Right atrium auricular region (tissue), 2 donors: ENCODE measurements around the gene UNC45A. TPM values are rescaled to one million over a fixed set of nuclear protein-coding genes. Genes with fewer than 3 reads are reported as not detected.
"Not testable (repeated sequence)": the region's sequence is repeated elsewhere in the genome, so short reads cannot be mapped to it uniquely, and the experiment has no call there.

ENCODE experiments used
- DNase-seq: peaks from one replicate; pipeline ENCODE4 v3.0.0-alpha.2; 2019; ENCODE audit warnings: low spot score
- H3K27ac ChIP-seq, 2 donors: fragments of 200-600 bp; sonication (generic); 1 replicate in 1 of 2; 2 replicates in 1 of 2; pipeline ENCODE4 v1.5.1; 2016 to 2019
- H3K27me3 ChIP-seq, 2 donors: fragments of 200-600 bp; sonication (generic); one replicate each; pipeline versions ENCODE4 v1.5.1 to v1.6.0; 2017 to 2019
- H3K36me3 ChIP-seq: fragments of 200-600 bp; sonication (generic); one replicate; pipeline ENCODE4 v1.5.1; 2016
- H3K4me1 ChIP-seq, 2 donors: fragments of 200-600 bp; sonication (generic); one replicate each; pipeline versions ENCODE4 v1.5.1 to v1.6.0; 2017 to 2019
- H3K4me3 ChIP-seq, 2 donors: fragments of 200-600 bp; sonication (generic); 1 replicate in 1 of 2; 2 replicates in 1 of 2; pipeline ENCODE4 v1.5.1; 2017 to 2019; ENCODE audit warnings: mild to moderate bottlenecking in 1 of 2, moderate library complexity in 1 of 2
- H3K9me3 ChIP-seq, 2 donors: fragments of 200-600 bp; sonication (generic); one replicate each; pipeline ENCODE4 v1.5.1; 2019
- total RNA-seq, 2 donors: library from RNA; depleted of rRNA; stranded (reverse); fragments of >200 nt; gene quantifications; one replicate each; pipeline ENCODE4 v1.1.0, GENCODE V29; 2016
- TF ChIP-seq, protein P1 (sequence below), 2 donors: fragments of 200-600 bp; sonication (generic); IDR thresholded peaks; one replicate each; pipeline ENCODE4 v1.5.1; 2019; ENCODE audit warnings: antibody characterized with exemption in 2 of 2

UNC45A gene
- total RNA-seq, 2 donors from 2014 or later, result 17.4 to 19.0 TPM

DNA sequence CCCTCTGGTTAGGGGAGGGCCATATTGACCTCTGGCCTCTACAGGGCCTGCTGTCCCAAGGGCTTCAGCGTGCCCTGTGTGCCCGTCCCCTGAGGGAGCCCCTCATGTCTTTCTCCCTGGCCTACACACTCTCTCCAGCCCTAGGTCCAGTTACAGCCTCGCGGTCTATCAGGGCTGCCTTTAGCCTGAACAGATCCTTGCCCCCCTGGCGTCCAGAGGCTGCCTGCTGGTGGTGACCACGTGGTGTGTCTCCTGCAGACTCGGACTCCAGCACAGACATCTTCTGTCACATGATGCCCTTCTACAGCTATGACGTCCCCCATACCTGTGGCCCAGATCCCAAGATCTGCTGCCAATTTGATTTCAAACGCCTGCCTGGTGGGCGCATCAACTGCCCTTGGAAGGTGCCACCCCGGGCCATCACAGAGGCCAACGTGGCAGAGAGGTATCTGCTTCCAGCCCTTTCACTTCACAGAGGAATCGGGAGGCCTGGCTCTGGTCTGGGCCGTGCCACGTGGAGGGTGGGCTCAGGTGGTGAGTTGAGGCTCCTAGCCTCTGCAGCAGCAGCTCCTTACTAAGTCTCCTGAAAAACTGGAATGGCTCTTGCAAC lies 27.9 kb upstream of the UNC45A start:
- Histone ChIP-seq H3K36me3 (peaks cover 70% of the 10 kb centered on the region), H3K27me3 (no peaks in the 10 kb centered on the region), H3K27ac (peak overlapping the region; percentile 70 to 91), H3K4me3 (no peak overlapping the region), H3K4me1 (peaks cover 0 to 43% of the 10 kb centered on the region in 2 donors), H3K9me3 (no peaks in the 10 kb centered on the region)
- TF ChIP-seq, protein P1, sequence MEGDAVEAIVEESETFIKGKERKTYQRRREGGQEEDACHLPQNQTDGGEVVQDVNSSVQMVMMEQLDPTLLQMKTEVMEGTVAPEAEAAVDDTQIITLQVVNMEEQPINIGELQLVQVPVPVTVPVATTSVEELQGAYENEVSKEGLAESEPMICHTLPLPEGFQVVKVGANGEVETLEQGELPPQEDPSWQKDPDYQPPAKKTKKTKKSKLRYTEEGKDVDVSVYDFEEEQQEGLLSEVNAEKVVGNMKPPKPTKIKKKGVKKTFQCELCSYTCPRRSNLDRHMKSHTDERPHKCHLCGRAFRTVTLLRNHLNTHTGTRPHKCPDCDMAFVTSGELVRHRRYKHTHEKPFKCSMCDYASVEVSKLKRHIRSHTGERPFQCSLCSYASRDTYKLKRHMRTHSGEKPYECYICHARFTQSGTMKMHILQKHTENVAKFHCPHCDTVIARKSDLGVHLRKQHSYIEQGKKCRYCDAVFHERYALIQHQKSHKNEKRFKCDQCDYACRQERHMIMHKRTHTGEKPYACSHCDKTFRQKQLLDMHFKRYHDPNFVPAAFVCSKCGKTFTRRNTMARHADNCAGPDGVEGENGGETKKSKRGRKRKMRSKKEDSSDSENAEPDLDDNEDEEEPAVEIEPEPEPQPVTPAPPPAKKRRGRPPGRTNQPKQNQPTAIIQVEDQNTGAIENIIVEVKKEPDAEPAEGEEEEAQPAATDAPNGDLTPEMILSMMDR (IDR thresholded peaks at IDR 0.05), result no peak
- no peak for DNase-seq

DNA sequence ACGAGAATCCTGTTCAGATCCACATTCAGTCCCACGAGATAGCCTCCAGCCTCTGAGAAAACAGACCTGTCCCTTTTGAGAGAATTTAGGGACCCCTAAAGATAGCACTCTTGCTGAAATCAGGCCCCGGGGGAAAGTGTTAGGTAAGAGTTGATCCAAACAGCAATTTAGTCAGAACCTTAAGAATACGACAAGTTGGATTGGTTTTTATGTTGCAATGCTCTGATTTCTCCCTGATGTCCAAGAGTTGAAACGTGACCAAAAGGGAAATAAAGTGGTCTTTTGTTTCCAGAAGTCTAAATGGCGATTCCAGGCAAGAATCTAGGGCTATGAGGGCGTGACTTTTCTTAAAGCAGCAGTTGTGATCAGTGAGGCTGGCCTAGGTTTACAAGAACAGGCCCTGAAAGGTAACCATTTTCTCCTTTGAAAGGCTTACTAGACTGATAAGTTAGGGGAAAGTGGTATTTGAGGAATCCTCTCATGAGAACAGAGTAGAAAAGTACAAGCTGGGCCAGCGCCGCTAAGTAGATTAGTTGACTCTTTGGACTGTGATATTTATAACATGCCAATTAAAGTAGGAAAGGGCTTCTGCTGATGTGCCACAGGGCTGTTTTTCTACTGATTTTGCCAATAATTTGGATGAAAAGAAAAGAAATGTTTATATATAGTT lies 27.1 kb upstream of the UNC45A start:
- Histone ChIP-seq H3K27ac (peak overlapping the region; percentile 70 to 91), H3K4me1 (peaks cover 0 to 43% of the 10 kb centered on the region in 2 donors), H3K27me3 (no peaks in the 10 kb centered on the region), H3K36me3 (peaks cover 78% of the 10 kb centered on the region), H3K4me3 (no peak overlapping the region), H3K9me3 (no peaks in the 10 kb centered on the region)
- TF ChIP-seq, protein P1 (IDR thresholded peaks at IDR 0.05), result no peak
- no peak for DNase-seq

DNA sequence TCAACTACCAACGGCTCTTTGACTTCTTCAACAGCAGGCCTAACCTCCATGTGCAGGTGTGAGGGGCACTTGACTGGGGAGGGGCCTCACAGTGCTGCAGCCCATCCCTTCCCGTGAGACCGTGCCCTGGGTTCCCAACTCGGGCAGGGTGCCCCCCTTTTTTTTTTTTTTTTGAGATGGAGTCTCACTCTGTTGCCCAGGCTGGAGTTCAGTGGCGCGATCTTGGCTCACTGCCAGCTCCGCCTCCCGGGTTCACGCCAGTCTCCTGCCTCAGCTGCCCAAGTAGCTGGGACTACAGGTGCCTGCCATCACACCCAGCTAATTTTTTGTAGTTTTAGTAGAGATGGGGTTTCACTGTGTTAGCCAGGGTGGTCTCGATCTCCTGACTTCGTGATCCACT lies 25.6 kb upstream of the UNC45A start:
- peaks cover 0 to 31% of the 10 kb centered on the region in 2 donors for H3K4me1 ChIP-seq
- not testable (repeated sequence) for H3K27me3 ChIP-seq, H3K9me3 ChIP-seq, H3K4me3 ChIP-seq, DNase-seq
- H3K36me3 ChIP-seq, result peaks cover 93% of the 10 kb centered on the region
- H3K27ac ChIP-seq, result peak overlapping the region in 1 of 2 donors; percentile 91

- H3K27ac ChIP-seq, result peak overlapping the region in 1 of 2 donors; percentile 13
These were observed 25.1 kb upstream of the UNC45A start for GRCh38 chr15:90909976-90910375.

GRCh38 chr15:90910441-90911301 lies 24.4 kb upstream of the UNC45A start:
- TF ChIP-seq, protein P1 (IDR thresholded peaks at IDR 0.05), result no peak
- Histone ChIP-seq H3K27ac (peak overlapping the region in 1 of 2 donors; percentile 13), H3K36me3 (peaks cover 94% of the 10 kb centered on the region), H3K9me3 (no peaks in the 10 kb centered on the region), H3K4me1 (peaks cover 0 to 42% of the 10 kb centered on the region in 2 donors), H3K27me3 (no peaks in the 10 kb centered on the region), H3K4me3 (no peak overlapping the region)
- DNase-seq, result no peak

More at GRCh38 chr15:90909976-90910375, 25.1 kb upstream of the UNC45A start:
- Histone ChIP-seq H3K4me1 (peaks cover 0 to 35% of the 10 kb centered on the region in 2 donors), H3K4me3 (no peak overlapping the region), H3K27me3 (no peaks in the 10 kb centered on the region), H3K9me3 (no peaks in the 10 kb centered on the region), H3K36me3 (peaks cover 94% of the 10 kb centered on the region)
- no peak for DNase-seq
- TF ChIP-seq, protein P1 (IDR thresholded peaks at IDR 0.05), result no peak

GRCh38 chr15:90911302-90911623 lies 23.8 kb upstream of the UNC45A start:
- Histone ChIP-seq H3K27ac (no peak overlapping the region), H3K4me1 (peaks cover 0 to 44% of the 10 kb centered on the region in 2 donors), H3K9me3 (no peaks in the 10 kb centered on the region), H3K27me3 (no peaks in the 10 kb centered on the region), H3K4me3 (no peak overlapping the region), H3K36me3 (peaks cover 94% of the 10 kb centered on the region)
- TF ChIP-seq, protein P1 (IDR thresholded peaks at IDR 0.05), result no peak
- DNase-seq, result no peak
